GM10248 (cell line): Measurements from ENCODE around the gene LAMB4.

Experiments used
- CTCF ChIA-PET: fragments of 300-600 bp; sonication (Branson Sonifier 250); formaldehyde crosslinking; extraction: SDS; loops from one replicate; lab custom pipeline; 2021; ENCODE audit warnings: antibody characterized with exemption; lab: Yijun Ruan, JAX
- POLR2A ChIA-PET: fragments of 350-650 bp; sonication (Branson Sonifier 250); formaldehyde crosslinking; extraction: SDS; loops from one replicate; lab custom pipeline; 2020; ENCODE audit warnings: antibody characterized with exemption; lab: Yijun Ruan, JAX
- DNase-seq: peaks from one replicate; pipeline ENCODE4 v3.0.0; 2012; ENCODE audit errors: extremely low spot score
- TF ChIP-seq, protein P1 (sequence below): IDR thresholded peaks from 2 replicates; pipeline ENCODE4 v1.5.1; 2012; ENCODE audit warnings: mild to moderate bottlenecking, low read depth; ENCODE audit errors: extremely low read depth, missing control alignments, control extremely low read depth

Gene LAMB4

DNA sequence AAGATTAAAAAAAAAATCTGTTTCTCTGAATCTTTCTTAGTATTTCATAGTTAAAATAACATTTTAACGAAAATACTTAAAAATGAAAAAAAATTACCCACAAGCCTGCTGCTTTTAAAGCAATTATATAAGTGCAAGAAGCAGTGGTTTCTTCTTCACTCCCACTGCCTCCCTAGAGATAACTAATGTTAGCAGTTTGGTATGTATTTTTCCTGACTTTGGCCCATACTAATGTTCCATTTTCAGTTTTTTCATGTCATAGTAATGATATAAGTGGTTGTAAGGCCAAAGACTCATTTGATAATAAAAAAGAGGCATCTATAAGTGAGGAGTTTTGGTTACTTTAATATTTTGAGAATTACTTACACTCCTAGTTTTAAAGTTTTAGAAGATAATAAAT lies 102.9 kb downstream of the LAMB4 start:
- POLR2A ChIA-PET: no interaction called here

DNA sequence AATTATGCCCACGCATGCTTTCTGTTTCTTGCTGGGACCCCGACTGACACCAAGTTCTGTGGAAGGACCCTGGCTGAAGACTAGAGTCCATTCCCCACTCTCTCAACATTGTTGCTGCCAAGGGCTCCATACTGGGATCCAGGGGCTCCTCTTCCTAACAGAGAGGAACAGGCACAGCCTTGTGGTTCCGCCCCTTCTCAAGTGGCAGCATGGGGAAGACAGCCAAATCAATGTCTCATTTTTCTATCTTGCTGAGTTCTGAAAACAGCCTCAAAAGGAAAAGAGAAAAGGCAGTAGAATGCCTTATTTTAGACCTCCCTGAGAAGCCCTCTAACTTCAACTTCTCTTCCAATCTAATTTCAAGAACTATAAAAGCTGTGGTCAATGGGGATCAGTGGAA lies 103.5 kb downstream of the LAMB4 start:
- CTCF ChIA-PET: no interaction called here
- no peak for DNase-seq
- TF ChIP-seq, protein P1, sequence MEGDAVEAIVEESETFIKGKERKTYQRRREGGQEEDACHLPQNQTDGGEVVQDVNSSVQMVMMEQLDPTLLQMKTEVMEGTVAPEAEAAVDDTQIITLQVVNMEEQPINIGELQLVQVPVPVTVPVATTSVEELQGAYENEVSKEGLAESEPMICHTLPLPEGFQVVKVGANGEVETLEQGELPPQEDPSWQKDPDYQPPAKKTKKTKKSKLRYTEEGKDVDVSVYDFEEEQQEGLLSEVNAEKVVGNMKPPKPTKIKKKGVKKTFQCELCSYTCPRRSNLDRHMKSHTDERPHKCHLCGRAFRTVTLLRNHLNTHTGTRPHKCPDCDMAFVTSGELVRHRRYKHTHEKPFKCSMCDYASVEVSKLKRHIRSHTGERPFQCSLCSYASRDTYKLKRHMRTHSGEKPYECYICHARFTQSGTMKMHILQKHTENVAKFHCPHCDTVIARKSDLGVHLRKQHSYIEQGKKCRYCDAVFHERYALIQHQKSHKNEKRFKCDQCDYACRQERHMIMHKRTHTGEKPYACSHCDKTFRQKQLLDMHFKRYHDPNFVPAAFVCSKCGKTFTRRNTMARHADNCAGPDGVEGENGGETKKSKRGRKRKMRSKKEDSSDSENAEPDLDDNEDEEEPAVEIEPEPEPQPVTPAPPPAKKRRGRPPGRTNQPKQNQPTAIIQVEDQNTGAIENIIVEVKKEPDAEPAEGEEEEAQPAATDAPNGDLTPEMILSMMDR: no peak
- POLR2A ChIA-PET: no interaction called here

More for the DNA sequence above, 102.9 kb downstream of the LAMB4 start:
- TF ChIP-seq, protein P1: no peak
- CTCF ChIA-PET: no interaction called here
- DNase-seq: no peak

DNA sequence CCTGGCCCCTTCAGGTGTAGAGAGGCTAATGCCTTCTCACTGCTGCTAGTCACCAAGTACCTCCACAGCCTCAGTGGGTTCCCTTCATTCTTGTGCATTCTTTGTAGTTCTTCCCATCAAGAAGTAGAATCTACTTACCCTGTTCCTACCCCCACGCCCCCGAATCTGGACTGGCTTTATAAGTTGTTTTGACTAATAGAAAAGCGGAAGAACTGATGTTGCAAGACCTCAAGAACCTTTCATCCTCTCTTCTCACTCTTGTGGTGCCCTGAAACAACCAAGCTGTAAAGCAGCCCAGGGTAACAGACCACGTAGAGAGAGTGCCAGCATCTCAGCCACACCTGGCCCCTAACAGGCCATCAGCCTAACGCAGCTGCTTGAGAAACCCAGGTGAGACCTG lies 104.0 kb downstream of the LAMB4 start:
- TF ChIP-seq, protein P1: no peak
- DNase-seq: no peak
- CTCF ChIA-PET: no interaction called here
- POLR2A ChIA-PET: no interaction called here

DNA sequence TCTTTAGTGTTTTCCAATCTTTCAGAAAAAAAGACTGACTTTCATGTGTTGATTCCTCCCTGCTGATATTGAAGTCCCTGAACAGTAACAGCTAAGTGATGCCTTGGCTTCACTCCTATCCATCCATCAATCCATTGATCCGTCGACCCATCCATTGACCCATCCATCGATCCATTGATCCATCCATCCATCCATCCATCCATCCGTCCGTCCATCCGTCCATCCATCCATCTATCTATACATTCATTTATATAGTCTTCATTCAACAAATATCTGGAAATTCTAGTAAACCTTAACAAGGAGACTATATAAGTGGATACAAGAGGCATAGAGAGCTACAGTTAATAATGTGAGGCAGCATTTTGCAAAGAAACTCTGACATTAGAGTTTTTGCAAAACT lies 105.6 kb downstream of the LAMB4 start:
- no peak for DNase-seq
- ChIA-PET CTCF (interaction anchor here (0.8 to 1.4 kb wide), 4 partner anchors 8 to 109 kb away, joined by 3 to 5 read pairs (median 3); no protein-coding TSS in a partner anchor), POLR2A (no interaction called here)
- TF ChIP-seq, protein P1: no peak

DNA sequence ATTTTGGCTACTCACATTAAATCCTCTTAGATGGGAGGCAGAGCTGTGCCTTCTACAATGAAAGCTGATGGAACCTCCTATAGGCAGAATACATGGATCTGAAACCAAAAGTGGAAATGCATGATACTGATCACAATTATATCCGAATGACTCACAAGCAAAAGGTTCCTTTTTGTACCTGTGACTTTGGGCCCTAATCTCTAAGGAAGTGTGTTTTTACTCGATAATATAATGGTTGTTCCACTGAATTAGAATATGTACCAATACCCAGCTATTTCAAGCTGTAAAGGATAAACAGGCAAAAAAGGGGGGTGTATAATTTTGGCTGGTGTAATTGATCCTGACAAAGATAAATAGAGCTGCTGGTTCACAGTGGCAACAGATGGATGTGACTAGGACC lies 109.6 kb downstream of the LAMB4 start:
- TF ChIP-seq, protein P1: no peak
- ChIA-PET CTCF (no interaction called here), POLR2A (no interaction called here)
- no peak for DNase-seq

DNA sequence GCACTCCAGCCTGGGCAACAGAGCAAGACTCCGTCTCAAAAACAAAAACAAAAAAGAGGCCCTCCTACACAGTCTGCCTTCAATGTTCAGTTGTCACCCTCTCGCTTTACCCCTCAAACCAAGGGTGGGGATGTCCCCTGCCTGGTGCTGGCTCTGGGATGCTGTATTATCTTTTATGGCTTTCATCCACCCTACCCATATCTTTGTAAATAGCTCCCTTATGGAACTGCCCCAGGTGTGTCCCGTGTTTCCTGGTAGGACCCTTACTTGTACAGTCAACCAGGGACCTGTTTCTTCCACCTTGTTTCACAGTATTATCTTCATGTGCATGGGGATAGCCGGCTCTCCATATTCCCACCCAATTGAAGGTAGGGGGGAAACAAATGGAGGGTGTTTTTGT lies 111.5 kb downstream of the LAMB4 start:
- CTCF ChIA-PET: interaction anchor here (1.0 to 1.1 kb wide), 2 partner anchors 36 to 146 kb away, joined by 3 read pairs; no protein-coding TSS in a partner anchor
- POLR2A ChIA-PET: no interaction called here
- TF ChIP-seq, protein P1: no peak
- no peak for DNase-seq
